Fibroblast of pulmonary artery (primary cell): ENCODE results near the gene AIDA.
"Not testable (repeated sequence)": the region's sequence is repeated elsewhere in the genome, so short reads cannot be mapped to it uniquely, and the experiment has no call there.

ENCODE experiments used
- DNase-seq: peaks from one replicate; pipeline ENCODE4 v3.0.0-alpha.2; 2010; ENCODE audit warnings: low read depth
- H3K4me3 ChIP-seq: replicated peaks from 2 replicates; pipeline ENCODE4 v1.5.1; 2011; ENCODE audit warnings: low read depth, mild to moderate bottlenecking, control low read depth, low read length, moderate library complexity
- TF ChIP-seq, protein P1 (sequence below): IDR thresholded peaks from 2 replicates; pipeline ENCODE4 v1.5.1; 2011; ENCODE audit warnings: mild to moderate bottlenecking, control low read depth, low read length, inconsistent platforms; ENCODE audit errors: missing control alignments

The AIDA gene

DNA sequence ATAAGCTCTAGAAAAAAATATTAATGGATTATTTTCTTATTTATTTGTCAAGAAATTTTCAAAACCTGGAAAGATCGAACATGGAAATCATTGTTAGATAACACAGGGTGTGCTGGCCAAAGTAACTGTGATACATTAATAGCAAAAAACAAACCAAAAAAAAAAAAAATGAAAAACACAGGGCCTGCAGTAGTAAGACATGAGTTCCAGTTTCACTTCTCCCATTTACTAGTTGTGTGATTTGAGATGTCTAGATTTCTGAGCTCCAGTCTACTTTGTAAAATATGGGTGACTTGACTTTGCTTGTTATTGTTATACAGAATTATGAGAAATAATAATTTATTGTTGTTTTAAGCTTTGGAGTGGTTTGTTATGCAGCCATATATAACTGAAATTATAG is 38.4 kb upstream of the AIDA start:
- no peak for DNase-seq
- H3K4me3 ChIP-seq = no peak overlapping the region
- TF ChIP-seq, protein P1, sequence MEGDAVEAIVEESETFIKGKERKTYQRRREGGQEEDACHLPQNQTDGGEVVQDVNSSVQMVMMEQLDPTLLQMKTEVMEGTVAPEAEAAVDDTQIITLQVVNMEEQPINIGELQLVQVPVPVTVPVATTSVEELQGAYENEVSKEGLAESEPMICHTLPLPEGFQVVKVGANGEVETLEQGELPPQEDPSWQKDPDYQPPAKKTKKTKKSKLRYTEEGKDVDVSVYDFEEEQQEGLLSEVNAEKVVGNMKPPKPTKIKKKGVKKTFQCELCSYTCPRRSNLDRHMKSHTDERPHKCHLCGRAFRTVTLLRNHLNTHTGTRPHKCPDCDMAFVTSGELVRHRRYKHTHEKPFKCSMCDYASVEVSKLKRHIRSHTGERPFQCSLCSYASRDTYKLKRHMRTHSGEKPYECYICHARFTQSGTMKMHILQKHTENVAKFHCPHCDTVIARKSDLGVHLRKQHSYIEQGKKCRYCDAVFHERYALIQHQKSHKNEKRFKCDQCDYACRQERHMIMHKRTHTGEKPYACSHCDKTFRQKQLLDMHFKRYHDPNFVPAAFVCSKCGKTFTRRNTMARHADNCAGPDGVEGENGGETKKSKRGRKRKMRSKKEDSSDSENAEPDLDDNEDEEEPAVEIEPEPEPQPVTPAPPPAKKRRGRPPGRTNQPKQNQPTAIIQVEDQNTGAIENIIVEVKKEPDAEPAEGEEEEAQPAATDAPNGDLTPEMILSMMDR = no peak

DNA sequence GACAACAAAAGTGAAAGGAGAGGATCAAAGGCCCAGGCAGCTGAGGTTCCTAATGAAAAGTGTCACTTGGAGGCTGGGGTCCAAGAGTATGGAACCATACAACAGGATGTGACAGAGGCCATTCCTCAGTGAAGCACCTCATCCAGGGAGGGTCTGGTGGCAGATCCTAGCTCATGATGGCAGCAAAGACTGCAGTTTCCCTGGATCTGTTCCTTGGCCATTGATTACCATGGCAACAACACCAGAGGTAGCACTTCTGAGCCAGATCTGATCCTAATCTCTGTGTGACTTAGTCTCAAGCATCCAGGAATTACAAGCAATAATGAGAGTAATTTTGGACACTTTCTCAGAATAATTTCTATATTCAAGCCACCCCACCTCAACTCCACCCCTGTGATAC is 37.6 kb upstream of the AIDA start:
- DNase-seq = no peak
- no peak overlapping the region for H3K4me3 ChIP-seq
- TF ChIP-seq, protein P1 = no peak

DNA sequence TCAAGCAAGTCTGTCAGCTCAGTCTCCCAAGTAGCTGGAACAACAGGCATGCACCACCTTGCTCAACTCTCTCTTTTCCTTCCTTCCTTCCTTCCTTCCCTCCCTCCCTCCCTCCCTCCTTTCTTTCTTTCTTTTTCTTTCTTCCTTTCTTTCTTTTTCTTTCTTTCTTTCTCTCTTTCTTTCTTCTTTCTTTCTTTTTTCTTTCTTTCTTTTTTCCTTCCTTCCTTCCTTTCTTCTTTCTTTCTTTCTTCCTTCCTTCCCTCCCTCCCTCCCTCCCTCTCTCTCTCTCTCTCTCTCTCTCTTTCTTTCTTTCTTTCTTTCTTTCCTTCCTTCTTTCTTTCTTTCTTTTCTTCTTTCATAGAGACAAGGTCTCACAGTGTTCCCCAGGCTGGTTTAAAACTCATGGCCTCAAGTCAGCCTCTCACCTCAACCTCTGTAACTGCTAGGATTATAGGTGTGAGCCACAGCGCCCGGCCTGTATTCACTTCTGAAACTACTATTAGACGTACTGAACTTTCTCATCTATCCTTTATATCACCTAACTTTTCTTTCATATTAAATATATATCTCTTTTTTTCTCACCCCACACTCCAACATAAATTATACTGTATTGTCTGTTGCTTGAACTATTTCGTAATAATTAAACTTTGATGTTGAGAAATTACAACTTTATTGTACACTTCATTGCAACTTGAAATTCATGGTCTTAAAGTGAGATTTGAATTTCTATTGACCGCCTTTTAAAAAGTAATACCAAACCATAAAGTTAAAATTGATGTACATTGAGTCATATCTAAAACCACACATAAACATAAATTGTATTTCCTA is 29.6 kb upstream of the AIDA start:
- H3K4me3 ChIP-seq = not testable (repeated sequence)

DNA sequence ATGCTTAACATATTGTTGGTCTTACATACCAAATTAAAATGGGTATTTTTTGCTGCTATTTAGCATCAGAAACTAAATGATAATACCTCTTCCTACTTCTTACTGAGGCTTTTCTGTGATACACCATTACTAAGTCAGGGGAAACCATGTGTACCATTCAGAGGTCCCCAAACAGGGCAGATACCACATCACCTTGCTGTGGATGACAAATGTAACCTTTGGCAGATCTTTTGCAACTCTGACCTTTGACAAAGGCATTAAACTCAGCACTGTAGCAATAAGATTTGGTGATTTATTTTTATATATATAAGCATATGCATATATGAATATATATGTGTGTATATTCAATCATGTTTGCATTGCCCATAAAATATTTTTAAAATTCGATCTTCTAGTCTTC is 27.6 kb upstream of the AIDA start:
- TF ChIP-seq, protein P1 = no peak
- no peak for DNase-seq
- no peak overlapping the region for H3K4me3 ChIP-seq

More for the DNA sequence above, 29.6 kb upstream of the AIDA start:
- not testable (repeated sequence) for DNase-seq

DNA sequence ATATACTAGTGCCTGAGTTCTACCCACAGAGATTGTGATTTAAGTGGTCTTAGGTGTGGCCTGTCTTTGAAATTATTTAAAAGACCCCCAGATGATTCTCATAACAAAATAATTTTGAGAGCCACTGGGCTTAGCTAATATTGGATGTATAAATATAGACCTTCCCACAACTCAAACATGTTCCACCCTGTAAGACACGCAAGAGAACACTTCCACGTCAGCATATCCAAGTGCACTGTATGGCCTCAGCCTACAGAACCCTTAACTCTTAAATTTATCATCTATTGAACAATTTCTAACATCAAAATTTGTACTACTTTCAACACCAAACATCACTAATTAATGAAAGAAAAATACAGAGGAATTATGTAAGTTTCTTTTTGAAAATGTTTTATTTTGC is 27.2 kb upstream of the AIDA start:
- no peak for DNase-seq
- H3K4me3 ChIP-seq = no peak overlapping the region
- TF ChIP-seq, protein P1 = no peak

DNA sequence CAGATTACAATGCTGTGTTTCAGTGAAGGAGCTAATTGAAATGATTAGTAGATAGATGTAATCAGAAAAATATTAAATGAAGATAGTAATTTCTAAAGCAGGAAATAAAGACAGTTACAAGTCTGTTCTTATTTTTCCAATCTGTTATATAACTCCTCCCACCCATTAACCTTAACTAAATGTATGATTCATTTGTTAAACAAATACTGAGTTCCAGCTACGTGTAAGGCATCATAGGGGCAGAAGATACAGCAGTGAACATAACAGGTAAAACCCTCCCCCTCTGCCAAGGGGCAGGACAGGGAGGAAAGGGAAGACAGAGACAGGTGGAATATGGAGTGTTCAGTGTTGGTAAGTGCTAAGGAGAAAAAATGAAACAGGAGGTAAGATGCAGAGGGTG is 24.7 kb upstream of the AIDA start, which contains the start of gene FAM177B:
TSS of gene FAM177B (plus strand) at position 231 of the 400 bp plus-strand sequence. CDS start 9,344 bp downstream, outside the sequence.
- no peak within 1 kb of the TSS for H3K4me3 ChIP-seq
- no peak for DNase-seq
- TF ChIP-seq, protein P1 = no peak

DNA sequence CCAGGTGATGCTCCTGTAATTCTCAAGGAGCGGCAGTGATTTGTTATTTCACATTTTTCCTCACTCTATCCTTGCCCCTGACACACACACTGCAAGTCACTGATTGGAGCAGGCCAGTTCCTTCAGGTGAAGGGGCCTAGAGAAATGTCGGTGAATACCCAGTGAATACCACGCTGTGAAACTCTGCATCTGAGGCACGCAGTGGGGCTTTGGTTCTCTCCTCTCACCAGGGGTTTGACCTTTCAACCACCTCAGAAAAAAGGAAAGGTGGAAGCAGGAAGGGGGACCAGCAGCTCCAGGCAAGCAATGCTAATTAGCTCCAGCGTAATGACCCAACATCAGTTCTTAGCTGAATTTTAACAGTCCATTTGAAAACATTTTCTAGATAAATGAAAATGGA is 24.2 kb upstream of the AIDA start:
- TF ChIP-seq, protein P1 = no peak
- no peak for DNase-seq
- H3K4me3 ChIP-seq = no peak overlapping the region
